ENCODE measurements around the gene DHRS1.

GRCh38 chr14:24263848-24264247, 35.7 kb downstream of the DHRS1 start:
- TF ChIP-seq CTCF (IDR thresholded peaks at IDR 0.05) (no peak), POLR2AphosphoS5 (IDR thresholded peaks at IDR 0.05) (no peak), POLR2A (IDR thresholded peaks at IDR 0.05) (no peak)

Data from suprapubic skin (tissue), 4 donors.